K562 (cell line): ENCODE results near the gene ZNF214. TPM values are rescaled to one million over a fixed set of nuclear protein-coding genes. Genes with fewer than 3 reads are reported as not detected.

Experiments
- ATAC-seq: fragments of 200-7000 bp; cut with Tn5 transposase; 3 replicates; pipeline ENCODE4 v1.9.1; 2020; ENCODE audit warnings: moderate library complexity
- BruUV-seq: library from RNA; stranded (reverse); fragments of 400-500 nt; replicated peaks from 2 replicates; lab custom pipeline; 2021; lab: Mats Ljungman, UMichigan
- CTCF ChIA-PET: fragments of 300-600 bp; formaldehyde crosslinking; extraction: SDS; loops from one replicate; lab custom pipeline; 2021; ENCODE audit warnings: low intra/inter-chr PET ratio; lab: Yijun Ruan, JAX
- POLR2A ChIA-PET: fragments of 300-600, 350-650 bp; sonication (Branson Sonifier 250); formaldehyde crosslinking; extraction: SDS; loops from one replicate; lab custom pipeline; 2021; ENCODE audit warnings: antibody characterized with exemption, inconsistent platforms; lab: Yijun Ruan, JAX
- DNase-seq, 4 experiments: peaks; one replicate each; pipeline versions ENCODE4 v3.0.0 to v3.0.0-alpha.2; 2011 to 2018; ENCODE audit warnings: low spot score in 3 of 4, mixed read lengths in 3 of 4; ENCODE audit errors: extremely low read depth in 1 of 4
- FAIRE-seq: peaks from 2 replicates; lab custom pipeline; 2011; peaks lifted over from hg19 to GRCh38; lab: Jason Lieb, UNC
- H2AFZ ChIP-seq: 2 replicates; pipeline ENCODE4 v1.6.0; 2011; ENCODE audit warnings: low read depth, low read length, control low read depth, inconsistent platforms
- H3K27ac ChIP-seq: fragments of 200-600 bp; 3 replicates; pipeline ENCODE4 v1.8.0; 2011; ENCODE audit warnings: low read depth, mild to moderate bottlenecking, control low read depth, inconsistent platforms, low read length, moderate library complexity, mixed read lengths; ENCODE audit errors: extremely low read depth
- H3K27me3 ChIP-seq, 2 experiments: fragments of 300-600 bp in 1 of 2; 2 replicates in 1 of 2; 3 replicates in 1 of 2; pipeline versions ENCODE4 v1.6.0 to v1.8.0; 2011; ENCODE audit warnings: inconsistent platforms in 2 of 2, low read length in 2 of 2, mild to moderate bottlenecking in 1 of 2, mixed read lengths in 1 of 2, moderate library complexity in 1 of 2; ENCODE audit not compliant: control insufficient read depth in 2 of 2, insufficient read depth in 2 of 2
- H3K36me3 ChIP-seq: fragments of 300-600 bp; 3 replicates; pipeline ENCODE4 v1.8.0; 2011; ENCODE audit warnings: mild to moderate bottlenecking, low read length, inconsistent platforms; ENCODE audit not compliant: control insufficient read depth, insufficient read depth
- H3K4me1 ChIP-seq, 2 experiments: fragments of 200-600 bp in 1 of 2; replicated peaks in 1 of 2; 2 replicates in 1 of 2; 3 replicates in 1 of 2; pipeline versions ENCODE4 v1.5.1 to v1.8.0; 2011; ENCODE audit warnings: inconsistent platforms in 2 of 2, low read length in 2 of 2, mild to moderate bottlenecking in 1 of 2, mixed read lengths in 1 of 2, moderate library complexity in 1 of 2; ENCODE audit not compliant: control insufficient read depth in 2 of 2, insufficient read depth in 2 of 2
- H3K4me2 ChIP-seq: 2 replicates; pipeline ENCODE4 v1.6.1; 2011; ENCODE audit warnings: low read length, control low read depth, inconsistent platforms, mixed read lengths; ENCODE audit not compliant: insufficient read depth
- H3K4me3 ChIP-seq: fragments of 200-600 bp; sonication (generic), shearing (Covaris generic); 2 replicates; pipeline ENCODE4 v1.5.1; 2016; ENCODE audit warnings: control low read depth, inconsistent platforms
- H3K79me2 ChIP-seq: fragments of 200-600 bp; 3 replicates; pipeline ENCODE4 v1.8.0; 2011; ENCODE audit warnings: low read length, inconsistent platforms; ENCODE audit not compliant: control insufficient read depth, insufficient read depth
- H3K9ac ChIP-seq, 2 experiments: 2 replicates each; pipeline versions ENCODE4 v1.6.0 to v1.6.1; 2011; ENCODE audit warnings: low read depth in 2 of 2, low read length in 2 of 2, control low read depth in 1 of 2, inconsistent platforms in 1 of 2, mild to moderate bottlenecking in 1 of 2, mixed read lengths in 1 of 2; ENCODE audit not compliant: insufficient read depth in 1 of 2
- H3K9me1 ChIP-seq: one replicate; pipeline ENCODE4 v1.6.0; 2011; ENCODE audit warnings: inconsistent platforms, mild to moderate bottlenecking, low read length, moderate library complexity; ENCODE audit not compliant: control insufficient read depth, insufficient read depth
- H3K9me3 ChIP-seq: replicated peaks from 2 replicates; pipeline ENCODE4 v1.5.1; 2011; ENCODE audit warnings: low read depth, low read length, inconsistent platforms; ENCODE audit not compliant: control insufficient read depth, insufficient read depth
- H4K20me1 ChIP-seq: replicated peaks from 2 replicates; pipeline ENCODE4 v1.6.1; 2011; ENCODE audit warnings: low read length, inconsistent platforms, mixed read lengths; ENCODE audit not compliant: control insufficient read depth, insufficient read depth
- CBX3 ChIP-seq, 2 experiments: IDR thresholded peaks; 1 replicate in 1 of 2; 2 replicates in 1 of 2; pipeline ENCODE4 v1.6.1; 2012; ENCODE audit warnings: inconsistent platforms in 2 of 2, low read length in 2 of 2, borderline replicate concordance in 1 of 2, control low read depth in 1 of 2
- CEBPB ChIP-seq: fragments of 450-650 bp; IDR thresholded peaks from 2 replicates; pipeline ENCODE4 v1.6.1; 2016; ENCODE audit warnings: missing genetic modification characterization, missing compliant biosample characterization
- EZH2 ChIP-seq: IDR thresholded peaks from 2 replicates; pipeline ENCODE4 v1.6.1; 2012; ENCODE audit warnings: low read depth, mild to moderate bottlenecking, inconsistent platforms, low read length, borderline replicate concordance
- HMBOX1 ChIP-seq: sonication (generic); IDR thresholded peaks from 2 replicates; pipeline ENCODE4 v1.6.1; 2016
- HNRNPH1 ChIP-seq: fragments of 200-400 bp; formaldehyde crosslinking; optimal IDR thresholded peaks from 2 replicates; pipeline ENCODE3; 2017; ENCODE audit warnings: low read depth, mild to moderate bottlenecking, low read length, moderate library complexity
- ILF3 ChIP-seq: fragments of 450-650 bp; IDR thresholded peaks from 2 replicates; pipeline ENCODE4 v1.6.1; 2018; ENCODE audit warnings: antibody characterized with exemption, mild to moderate bottlenecking, moderate library complexity, borderline replicate concordance
- LEF1 ChIP-seq: fragments of 450-650 bp; IDR thresholded peaks from 2 replicates; pipeline ENCODE4 v1.6.1; 2016; ENCODE audit warnings: mild to moderate bottlenecking
- MECOM ChIP-seq: fragments of 250-450 bp; sonication (Bioruptor Pico); IDR thresholded peaks from 2 replicates; pipeline ENCODE4 v1.8.0; 2022; ENCODE audit warnings: inconsistent platforms
- MTA1 ChIP-seq: fragments of 450-650 bp; IDR thresholded peaks from 2 replicates; pipeline ENCODE4 v1.6.1; 2017; ENCODE audit warnings: borderline replicate concordance
- MTA2 ChIP-seq: fragments of 450-650 bp; IDR thresholded peaks from 2 replicates; pipeline ENCODE4 v1.6.1; 2016; ENCODE audit warnings: low read depth
- NFXL1 ChIP-seq: fragments of 450-650 bp; formaldehyde crosslinking; IDR thresholded peaks from 2 replicates; pipeline ENCODE4 v1.4.0; 2021; ENCODE audit warnings: mild to moderate bottlenecking
- NRF1 ChIP-seq, 2 experiments: fragments of 450-650 bp; IDR thresholded peaks in 1 of 2; conservative IDR thresholded peaks in 1 of 2; 2 replicates each; pipeline ENCODE4 v1.6.1; 2014; ENCODE audit warnings: mild to moderate bottlenecking in 2 of 2
- RBM39 ChIP-seq: fragments of 200-400 bp; formaldehyde crosslinking; optimal IDR thresholded peaks from 2 replicates; pipeline ENCODE3; 2018; ENCODE audit warnings: low read depth, low read length
- SLC30A9 ChIP-seq: fragments of 250-450 bp; sonication (Bioruptor Pico); IDR thresholded peaks from 2 replicates; pipeline ENCODE4 v1.8.0; 2022; ENCODE audit warnings: mild to moderate bottlenecking, moderate library complexity
- ZNF121 ChIP-seq: sonication (generic); formaldehyde crosslinking; conservative IDR thresholded peaks from 2 replicates; pipeline ENCODE4 v1.8.0; 2022; ENCODE audit warnings: missing genetic modification reagents
- ZNF174 ChIP-seq: fragments of 250-450 bp; sonication (Bioruptor Pico); IDR thresholded peaks from 2 replicates; pipeline ENCODE4 v1.4.0; 2020; ENCODE audit warnings: mild to moderate bottlenecking
- ZNF280A ChIP-seq: fragments of 450-650 bp; IDR thresholded peaks from 2 replicates; pipeline ENCODE4 v1.6.1; 2018; ENCODE audit warnings: mild to moderate bottlenecking, low read depth; ENCODE audit not compliant: partially characterized antibody
- ZNF699 ChIP-seq: fragments of 250-450 bp; sonication (Bioruptor Pico); IDR thresholded peaks from 2 replicates; pipeline ENCODE4 v1.8.0; 2021; ENCODE audit warnings: mild to moderate bottlenecking, moderate library complexity; ENCODE audit not compliant: insufficient replicate concordance
- WGBS: fragments of 100-300 bp; shearing (Covaris generic); methylation state at CpG from one replicate; pipeline ENCODE4 v1.1.6; 2016; ENCODE audit warnings: low coverage, mixed read lengths; ENCODE audit not compliant: insufficient coverage; ENCODE audit errors: missing lambda C conversion rate; 5-methylcytosine and 5-hydroxymethylcytosine counted together
- in situ Hi-C: fragments of 300-500 bp; cut with MboI; formaldehyde crosslinking; loops from 4 replicates; pipeline ENCODE4 v1.15.0; 2018; ENCODE audit warnings: inconsistent platforms, mixed read lengths
- intact Hi-C: fragments of 100-400 bp; cut with micrococcal nuclease; formaldehyde crosslinking; loops from 2 replicates; pipeline ENCODE4 v1.14.2; 2022
- polyA plus RNA-seq, 8 experiments: library from polyadenylated mRNA; depleted of rRNA in 4 of 8; stranded (reverse) in 5 of 8; unstranded in 3 of 8; fragments of >200 nt; fragmentation: Nextera tagmentation in 2 of 8; fragmentation: Illumina TruSeq in 1 of 8; extraction: Ambion mirVana in 2 of 8; extraction: Trizol in 1 of 8; gene quantifications; 2 replicates each; pipeline versions ENCODE4 v1.2.1 to v1.2.3, GENCODE V29; 2011 to 2014; ENCODE audit warnings: inconsistent platforms in 1 of 8, missing spikeins in 1 of 8
- total RNA-seq, 7 experiments: library from RNA; depleted of rRNA in 6 of 7; stranded (reverse); fragments of >200 nt in 6 of 7; fragmentation: Illumina TruSeq in 2 of 7; extraction: Trizol in 2 of 7; gene quantifications; 2 replicates each; pipeline versions ENCODE4 v1.2.1 to v1.2.3, GENCODE V29; 2011 to 2021; ENCODE audit warnings: low replicate concordance in 1 of 7
- TF ChIP-seq, protein P1 (sequence below): fragments of 250-450 bp; sonication (Bioruptor Pico); IDR thresholded peaks from 2 replicates; pipeline ENCODE4 v1.5.0; 2021

Gene ZNF214
- total and polyA plus RNA-seq, 9 of the 15 experiments (the other 6 are each of a cell fraction or from before 2014, with no cell fraction given) = 0.06 to 0.41 (median 0.33) TPM; not detected in 1

GRCh38 chr11:6992457-6993417 lies 27.4 kb downstream of the ZNF214 start:
- ATAC-seq (no peak), FAIRE-seq (no peak), DNase-seq (no peak)
- no TSS peak for BruUV-seq
- Histone ChIP-seq H3K4me2 (no peak overlapping the region), H3K9me1 (no peaks in the 10 kb centered on the region), H3K4me3 (no peak overlapping the region), H3K9me3 (no peaks in the 10 kb centered on the region), H3K9ac (no peak overlapping the region), H2AFZ (no peak overlapping the region), H4K20me1 (no peaks in the 10 kb centered on the region), H3K36me3 (no peaks in the 10 kb centered on the region; the same call in 2 of the 3 replicates), H3K27me3 (no peaks in the 10 kb centered on the region), H3K4me1 (peaks cover 0 to 4% of the 10 kb centered on the region in 2 experiments; a peak in 1 of 5 replicates), H3K27ac (no peak overlapping the region), H3K79me2 (no peaks in the 10 kb centered on the region)
- in situ Hi-C loops (no loop called here), intact Hi-C loops (loop anchor here (10.0 kb wide), 1 partner anchor 88 kb away; no protein-coding TSS in a partner anchor)
- POLR2A ChIA-PET = no interaction called here
- CTCF ChIA-PET = interaction anchor here (0.6 kb wide), 1 partner anchor 586 kb away, joined by 3 read pairs; no protein-coding TSS in a partner anchor
- WGBS = 42% methylated on average over 11 of the region's 11 CpGs
- no peak for TF ChIP-seq NRF1 (conservative IDR thresholded peaks at IDR 0.05 in 1 of 2, IDR thresholded peaks at IDR 0.05 in 1 of 2)
- no peak for TF ChIP-seq ZNF699 (CRISPR knock-in tag)
- TF ChIP-seq HNRNPH1 = no peak
- no peak for TF ChIP-seq RBM39
- TF ChIP-seq ZNF280A = no peak
- TF ChIP-seq ZNF174 (CRISPR knock-in tag) = no peak
- no peak for TF ChIP-seq CBX3 (IDR thresholded peaks at IDR 0.05; ENCODE audit: borderline replicate concordance in 1 of 2, low read length in 2 of 2)
- no peak for TF ChIP-seq MTA2
- TF ChIP-seq ZNF121 (CRISPR knock-in tag) = no peak
- no peak for TF ChIP-seq MECOM (CRISPR knock-in tag)
- TF ChIP-seq ILF3 = no peak
- no peak for TF ChIP-seq LEF1
- no peak for TF ChIP-seq CEBPB
- TF ChIP-seq, protein P1, sequence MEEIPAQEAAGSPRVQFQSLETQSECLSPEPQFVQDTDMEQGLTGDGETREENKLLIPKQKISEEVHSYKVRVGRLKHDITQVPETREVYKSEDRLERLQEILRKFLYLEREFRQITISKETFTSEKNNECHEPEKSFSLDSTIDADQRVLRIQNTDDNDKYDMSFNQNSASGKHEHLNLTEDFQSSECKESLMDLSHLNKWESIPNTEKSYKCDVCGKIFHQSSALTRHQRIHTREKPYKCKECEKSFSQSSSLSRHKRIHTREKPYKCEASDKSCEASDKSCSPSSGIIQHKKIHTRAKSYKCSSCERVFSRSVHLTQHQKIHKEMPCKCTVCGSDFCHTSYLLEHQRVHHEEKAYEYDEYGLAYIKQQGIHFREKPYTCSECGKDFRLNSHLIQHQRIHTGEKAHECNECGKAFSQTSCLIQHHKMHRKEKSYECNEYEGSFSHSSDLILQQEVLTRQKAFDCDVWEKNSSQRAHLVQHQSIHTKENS = no peak
- TF ChIP-seq NFXL1 = no peak
- TF ChIP-seq EZH2 = no peak
- no peak for TF ChIP-seq MTA1
- TF ChIP-seq HMBOX1 = no peak
- no peak for TF ChIP-seq SLC30A9
